ENCODE data around the gene SYTL3. TPM values are rescaled to one million over a fixed set of nuclear protein-coding genes. Genes with fewer than 3 reads are reported as not detected.
A peak's percentile ranks its signal among the peaks of the same experiment; 100 is the strongest.

Gene SYTL3
- total RNA-seq, 4 donors from 2014 or later = 4.8 to 23.1 (median 11.3) TPM

- Histone ChIP-seq H3K4me1 (peaks cover 0 to 37% (median 0%) of the 10 kb centered on the region in 4 donors), H3K27me3 (no peaks in the 10 kb centered on the region), H3K9me3 (no peaks in the 10 kb centered on the region), H3K4me3 (no peak overlapping the region), H3K27ac (peak overlapping the region in 1 of 4 donors; percentile 12), H3K36me3 (peaks cover 0 to 84% (median 0%) of the 10 kb centered on the region in 3 donors)
- TF ChIP-seq POLR2A (IDR thresholded peaks at IDR 0.05) (no peak), CTCF (IDR thresholded peaks at IDR 0.05) (no peak)
- no peak for DNase-seq
Observed at GRCh38 chr6:158776737-158777136, 126.9 kb downstream of the SYTL3 start.

- Histone ChIP-seq H3K27ac (peak overlapping the region in 1 of 4 donors; percentile 12), H3K4me3 (no peak overlapping the region), H3K4me1 (peaks cover 0 to 42% (median 0%) of the 10 kb centered on the region in 4 donors), H3K36me3 (peaks cover 0 to 85% (median 0%) of the 10 kb centered on the region in 3 donors), H3K27me3 (no peaks in the 10 kb centered on the region), H3K9me3 (no peaks in the 10 kb centered on the region)
- no peak for TF ChIP-seq POLR2A (IDR thresholded peaks at IDR 0.05)
- TF ChIP-seq CTCF (IDR thresholded peaks at IDR 0.05) = no peak
- no peak for DNase-seq
Observed at GRCh38 chr6:158777510-158777909, 127.7 kb downstream of the SYTL3 start.

- H3K27ac ChIP-seq = peak overlapping the region in 2 of 4 donors; percentile 12 to 32
- H3K4me1 ChIP-seq = peaks cover 0 to 45% (median 0%) of the 10 kb centered on the region in 4 donors
- DNase-seq = no peak
Observed at GRCh38 chr6:158778005-158778527, 128.2 kb downstream of the SYTL3 start.

GRCh38 chr6:158780246-158780884 lies 130.5 kb downstream of the SYTL3 start:
- peaks cover 0 to 97% (median 3%) of the 10 kb centered on the region in 3 donors for H3K36me3 ChIP-seq
- no peak overlapping the region for H3K27ac ChIP-seq
- TF ChIP-seq POLR2A (IDR thresholded peaks at IDR 0.05) (no peak), CTCF (IDR thresholded peaks at IDR 0.05) (no peak)
- peaks cover 0 to 37% (median 0%) of the 10 kb centered on the region in 4 donors for H3K4me1 ChIP-seq
- H3K9me3 ChIP-seq = no peaks in the 10 kb centered on the region
- no peak overlapping the region for H3K4me3 ChIP-seq
- DNase-seq = peak in 1 of 3 donors; percentile 28
- H3K27me3 ChIP-seq = no peaks in the 10 kb centered on the region

More at GRCh38 chr6:158778005-158778527, 128.2 kb downstream of the SYTL3 start:
- TF ChIP-seq POLR2A (IDR thresholded peaks at IDR 0.05) = no peak
- Histone ChIP-seq H3K36me3 (peaks cover 0 to 91% (median 0%) of the 10 kb centered on the region in 3 donors), H3K9me3 (no peaks in the 10 kb centered on the region), H3K27me3 (no peaks in the 10 kb centered on the region), H3K4me3 (no peak overlapping the region)

GRCh38 chr6:158780988-158781691 lies 131.3 kb downstream of the SYTL3 start:
- Histone ChIP-seq H3K4me3 (no peak overlapping the region), H3K27ac (peak overlapping the region in 1 of 4 donors; percentile 54), H3K9me3 (no peaks in the 10 kb centered on the region), H3K4me1 (peaks cover 0 to 39% (median 0%) of the 10 kb centered on the region in 4 donors), H3K36me3 (peaks cover 0 to 97% (median 3%) of the 10 kb centered on the region in 3 donors), H3K27me3 (no peaks in the 10 kb centered on the region)
- DNase-seq = peak in 1 of 3 donors; percentile 50
- no peak for TF ChIP-seq POLR2A (IDR thresholded peaks at IDR 0.05)
- no peak for TF ChIP-seq CTCF (IDR thresholded peaks at IDR 0.05)

All from Peyer's patch (tissue), 4 donors.